ENCODE data around the gene APLP1.
"Not testable (repeated sequence)": the region's sequence is repeated elsewhere in the genome, so short reads cannot be mapped to it uniquely, and the experiment has no call there.

Gene APLP1

GRCh38 chr19:35853038-35853756, 15.2 kb upstream of the APLP1 start:
- no peak for DNase-seq

- no peak for DNase-seq
These were observed 11.7 kb upstream of the APLP1 start, which contains the start of gene KIRREL2 for GRCh38 chr19:35856546-35857149. Gene KIRREL2 (plus strand): TSS chr19:35856911. CDS start chr19:35857120, 209 bp downstream.

- no peak for DNase-seq
These were observed 10.1 kb upstream of the APLP1 start for GRCh38 chr19:35858311-35858710.

- DNase-seq, result no peak
These were observed 9.0 kb upstream of the APLP1 start for GRCh38 chr19:35859414-35859813.

- DNase-seq, result no peak
These were observed 7.9 kb upstream of the APLP1 start for GRCh38 chr19:35860436-35860817.

GRCh38 chr19:35860818-35861639, 7.3 kb upstream of the APLP1 start:
- DNase-seq, result no peak

- no peak for DNase-seq
These were observed 6.7 kb upstream of the APLP1 start for GRCh38 chr19:35861640-35862160.

- DNase-seq, result no peak
These were observed 5.8 kb upstream of the APLP1 start for GRCh38 chr19:35862528-35862927.

GRCh38 chr19:35863018-35863417, 5.4 kb upstream of the APLP1 start:
- DNase-seq, result no peak

GRCh38 chr19:35868823-35869326, 501 bp downstream of the APLP1 start:
- no peak for DNase-seq

GRCh38 chr19:35869327-35870123, 1.2 kb downstream of the APLP1 start:
- no peak for DNase-seq

GRCh38 chr19:35870124-35870736, 1.9 kb downstream of the APLP1 start:
- DNase-seq, result not testable (repeated sequence)

GRCh38 chr19:35870798-35871197, 2.4 kb downstream of the APLP1 start:
- no peak for DNase-seq

- no peak for DNase-seq
These were observed 3.2 kb downstream of the APLP1 start for GRCh38 chr19:35871611-35872010.

GRCh38 chr19:35872180-35872579, 3.8 kb downstream of the APLP1 start:
- DNase-seq, result no peak

- DNase-seq, result no peak
These were observed 6.1 kb downstream of the APLP1 start for GRCh38 chr19:35874392-35874930.

GRCh38 chr19:35879068-35879467, 10.7 kb downstream of the APLP1 start:
- no peak for DNase-seq

GRCh38 chr19:35879770-35880317, 11.5 kb downstream of the APLP1 start:
- DNase-seq, result no peak

- DNase-seq, result no peak
These were observed 13.9 kb downstream of the APLP1 start for GRCh38 chr19:35882114-35882832.

- no peak for DNase-seq
These were observed 15.5 kb downstream of the APLP1 start for GRCh38 chr19:35883882-35884281.

Data from cortex of kidney (tissue), 1 donor.